ENCODE measurements around the gene ITIH5.

- no peak for TF ChIP-seq CTCF (IDR thresholded peaks at IDR 0.05)
- TF ChIP-seq EZH2 (IDR thresholded peaks at IDR 0.05; ENCODE audit: borderline replicate concordance, insufficient read depth, low read depth, low read length, poor library complexity, severe bottlenecking) = no peak
These were observed 68.0 kb downstream of the ITIH5 start for GRCh38 chr10:7598771-7599170.
